GM19452 (cell line): Measurements from ENCODE around the gene WDR73.
"Not testable (repeated sequence)": the region's sequence is repeated elsewhere in the genome, so short reads cannot be mapped to it uniquely, and the experiment has no call there.

ENCODE experiments used
- ATAC-seq: cut with Tn5 transposase; IDR thresholded peaks from one replicate; pipeline ENCODE4 v1.9.1; 2021; ENCODE audit not compliant: unreplicated experiment

WDR73 gene

DNA sequence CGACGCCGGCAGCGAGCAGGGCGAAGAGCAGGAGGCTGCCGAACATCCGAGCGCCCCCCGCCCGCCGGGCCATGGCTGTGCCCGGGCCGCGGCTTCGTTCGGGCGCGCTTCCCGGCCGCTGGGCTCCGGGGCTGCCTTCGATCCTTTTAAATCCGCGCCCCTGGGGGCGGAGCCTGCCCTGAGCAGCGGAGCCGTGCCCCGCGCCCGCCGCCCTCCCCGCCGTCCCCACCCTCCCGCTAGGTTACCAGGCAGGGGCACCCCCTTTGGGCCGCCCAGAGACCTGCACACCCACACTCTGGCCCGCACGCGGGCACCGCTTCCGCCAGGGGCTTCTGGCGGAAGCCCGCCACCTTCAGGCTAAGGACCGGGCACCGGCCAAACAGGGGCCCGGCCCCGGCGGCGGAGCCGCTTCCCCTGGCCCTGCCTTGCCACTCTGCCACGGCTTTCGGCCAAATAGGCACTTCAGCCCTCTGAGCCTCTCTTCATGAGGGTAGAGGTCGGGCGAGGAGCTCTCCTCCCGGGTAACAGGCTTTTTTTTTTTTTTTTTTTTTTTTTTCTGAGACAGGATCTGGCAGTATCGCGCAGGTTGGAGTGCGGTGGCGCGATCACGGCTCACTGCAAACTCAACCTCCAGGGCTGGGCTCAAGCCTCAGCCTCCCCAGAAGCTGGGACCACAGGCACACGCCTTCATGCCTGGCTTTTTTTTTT lies 4.2 kb upstream of the WDR73 start, which contains the start of gene NMB:
Gene NMB (minus strand): TSS at position 120 of the 708 bp plus-strand sequence. CDS start 47 bp downstream, at position 73.
- peak; percentile 73 for ATAC-seq

DNA sequence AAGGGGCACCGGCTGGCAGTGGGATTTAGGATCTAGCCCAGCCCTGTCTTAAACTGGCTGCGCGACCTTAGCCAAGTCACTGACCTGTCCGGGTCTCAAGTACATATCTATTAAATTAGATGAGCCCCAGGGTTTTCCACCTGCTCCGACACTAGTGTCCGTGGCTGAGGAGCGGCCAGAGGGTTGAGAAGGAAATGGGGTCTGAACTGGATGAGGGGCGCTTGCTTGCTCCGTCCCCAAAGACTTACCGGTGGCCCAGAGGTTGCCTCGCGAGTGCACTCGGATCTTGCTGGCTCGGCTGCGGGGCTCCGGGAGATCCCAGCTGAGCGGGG lies 3.6 kb upstream of the WDR73 start:
- ATAC-seq, result no peak

DNA sequence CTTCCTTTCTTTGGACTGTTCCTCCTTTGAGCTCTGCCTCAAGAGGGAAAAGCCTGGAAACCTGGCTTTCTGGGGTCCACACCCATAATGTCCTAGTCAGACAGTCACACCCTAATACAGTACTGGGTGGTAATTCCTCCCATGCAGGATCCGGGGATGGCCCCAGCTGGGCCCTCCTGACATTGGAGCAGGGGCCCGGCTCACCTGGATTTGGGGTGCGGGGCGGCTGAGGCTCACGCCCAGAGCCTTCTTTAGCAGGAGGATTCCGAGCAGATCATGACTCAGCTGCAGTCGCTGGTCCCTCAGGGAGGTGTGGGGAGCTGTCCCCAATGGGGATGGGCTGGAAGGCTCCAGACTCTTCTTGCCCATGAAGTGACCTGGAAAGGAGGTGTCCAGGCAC lies 2.9 kb upstream of the WDR73 start:
- ATAC-seq, result no peak

DNA sequence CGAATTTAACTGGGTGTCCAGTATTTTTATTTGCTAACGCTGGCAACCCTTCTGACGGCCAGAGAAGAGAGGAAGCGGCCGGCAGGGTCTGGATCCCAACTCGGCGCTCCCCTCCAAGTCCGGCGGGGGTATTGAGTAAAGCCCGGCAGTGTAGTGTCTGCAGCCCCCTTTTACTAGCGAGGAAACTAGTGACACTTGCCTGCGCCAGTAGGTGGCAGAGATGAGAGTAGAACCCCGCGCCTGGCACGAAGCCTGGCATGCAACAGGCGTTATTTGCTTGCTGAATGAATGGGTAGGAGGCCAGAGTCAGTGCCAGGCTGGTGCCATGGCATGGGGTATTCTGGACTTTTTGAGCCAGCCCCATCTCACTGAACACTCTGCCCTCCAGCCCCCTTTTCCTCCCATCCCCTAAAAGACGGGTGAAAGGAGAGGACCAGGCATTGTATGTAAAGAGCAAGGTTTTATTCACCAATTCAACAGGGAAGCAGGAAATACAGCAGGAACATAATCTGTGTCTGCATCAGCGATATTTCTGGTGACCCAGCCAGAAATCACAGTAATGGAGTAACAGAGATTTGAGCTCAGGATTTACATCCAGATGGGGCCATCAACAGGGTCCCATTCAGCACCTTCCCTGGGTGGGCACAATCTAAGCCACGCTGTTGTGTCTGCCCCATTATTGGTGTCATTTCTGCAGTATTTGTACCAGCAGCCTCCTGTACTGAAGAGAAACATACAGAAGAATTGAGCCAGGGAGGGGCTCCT lies 788 bp upstream of the WDR73 start:
- ATAC-seq, result peak; percentile 27

DNA sequence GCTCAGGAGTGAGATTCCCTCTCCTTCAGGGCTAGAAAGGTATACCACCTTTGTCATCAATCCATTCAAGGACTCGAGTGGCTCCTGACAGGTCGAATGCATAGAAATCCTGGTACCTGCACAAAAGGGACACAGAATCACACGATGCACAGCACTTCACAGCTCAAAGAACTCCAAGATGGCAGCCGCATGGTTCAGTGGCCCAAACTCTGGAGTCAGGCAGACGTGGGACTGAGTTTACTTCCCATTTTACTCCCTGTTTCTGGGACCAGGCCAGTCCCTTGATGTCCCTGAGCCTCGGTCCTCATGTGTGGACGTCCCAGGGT lies 536 bp downstream of the WDR73 start:
- ATAC-seq, result no peak

DNA sequence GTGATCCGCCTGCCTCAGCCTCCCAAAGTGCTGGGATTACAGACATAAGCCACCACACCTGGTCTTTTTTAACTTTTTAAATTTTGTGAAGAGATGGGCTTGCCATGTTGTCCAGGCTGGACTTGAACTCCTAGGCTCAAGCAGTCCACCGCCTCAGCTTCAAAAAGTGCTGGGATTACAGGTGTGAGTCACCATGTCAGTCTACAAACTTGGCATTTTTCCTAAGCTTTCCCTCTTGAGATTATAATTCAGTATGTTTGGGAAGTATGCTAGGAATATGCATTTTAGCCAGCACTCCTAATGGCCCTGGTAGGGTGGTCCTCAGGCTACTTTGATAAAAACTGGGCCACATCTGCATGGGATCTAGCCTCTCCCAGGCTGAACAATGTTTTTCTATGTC lies 4.4 kb downstream of the WDR73 start:
- no peak for ATAC-seq

DNA sequence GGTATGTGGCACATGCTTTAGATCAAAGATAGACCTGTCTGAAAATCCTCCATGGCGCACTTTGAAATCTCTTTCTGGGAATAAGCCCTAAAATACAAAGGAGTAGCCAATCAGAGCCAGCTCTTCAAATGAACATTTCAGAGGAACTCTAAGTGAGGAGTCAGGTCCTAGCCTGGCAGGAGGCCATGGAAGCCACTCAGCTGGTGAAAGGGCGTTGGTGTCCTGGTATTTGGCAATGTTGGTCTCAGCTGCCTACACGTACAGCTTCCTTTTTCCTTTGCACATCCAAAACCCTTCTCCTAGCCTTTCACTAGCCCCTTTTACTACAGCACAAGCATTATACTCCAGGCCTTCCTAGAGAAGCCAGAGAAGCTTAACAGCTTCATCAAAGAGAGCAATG lies 5.5 kb downstream of the WDR73 start:
- ATAC-seq, result no peak

DNA sequence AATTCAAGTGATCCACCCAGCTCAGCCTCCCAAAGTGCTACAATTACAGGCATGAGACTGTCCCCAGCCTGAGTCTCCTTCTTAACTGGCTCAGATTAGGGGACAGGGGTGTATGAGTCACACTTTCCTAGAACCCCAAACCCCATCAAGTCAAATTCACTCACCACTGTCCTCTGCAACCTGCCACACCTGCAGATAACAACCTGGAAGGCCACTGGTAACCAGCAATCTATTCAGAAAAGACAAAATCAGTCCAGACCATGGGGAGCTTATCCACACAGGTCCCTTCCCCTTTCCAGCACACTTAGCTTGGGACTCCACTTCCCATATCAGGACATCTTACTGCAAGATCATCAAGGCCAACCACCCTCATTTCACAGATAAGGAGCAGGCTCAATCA lies 6.4 kb downstream of the WDR73 start:
- ATAC-seq, result no peak

DNA sequence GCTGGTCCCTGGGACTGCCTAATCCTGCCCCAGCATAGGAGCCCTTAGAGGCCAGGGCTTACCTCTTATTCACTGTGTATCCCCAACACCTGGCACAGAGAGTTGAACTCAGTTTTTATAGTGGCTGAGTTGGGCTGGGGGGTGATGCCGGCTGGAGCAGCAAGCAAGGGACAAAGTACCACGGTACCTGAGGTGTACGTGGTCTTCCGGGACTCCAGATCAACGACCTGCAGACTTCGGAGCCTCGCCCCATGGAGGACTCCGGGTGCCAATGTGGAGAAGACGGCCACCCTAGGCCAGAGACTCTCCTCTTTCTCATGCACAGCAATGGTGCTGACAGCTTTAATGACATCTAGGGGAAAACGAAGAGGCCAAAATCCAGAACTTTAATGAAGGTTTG lies 8.1 kb downstream of the WDR73 start:
- no peak for ATAC-seq

DNA sequence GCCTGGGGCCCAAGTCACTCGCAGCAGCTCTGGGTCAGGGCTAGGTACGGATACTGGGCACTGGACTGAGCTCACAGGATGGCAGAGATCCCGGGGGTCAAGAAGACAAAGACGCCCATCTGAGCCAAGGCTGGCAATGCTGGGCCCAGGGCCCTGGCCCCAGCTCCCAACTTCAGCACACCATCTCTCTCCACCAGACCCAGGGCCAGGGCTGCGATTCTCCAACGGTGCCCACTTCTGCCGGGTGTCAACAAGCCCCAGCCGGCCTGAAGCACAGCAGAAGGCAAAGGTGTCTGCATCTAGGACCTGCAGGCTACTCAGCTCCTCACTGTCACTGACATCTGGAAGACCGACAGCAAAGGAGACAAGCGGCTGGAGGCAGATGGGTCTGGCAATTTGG lies 8.6 kb downstream of the WDR73 start:
- no peak for ATAC-seq

DNA sequence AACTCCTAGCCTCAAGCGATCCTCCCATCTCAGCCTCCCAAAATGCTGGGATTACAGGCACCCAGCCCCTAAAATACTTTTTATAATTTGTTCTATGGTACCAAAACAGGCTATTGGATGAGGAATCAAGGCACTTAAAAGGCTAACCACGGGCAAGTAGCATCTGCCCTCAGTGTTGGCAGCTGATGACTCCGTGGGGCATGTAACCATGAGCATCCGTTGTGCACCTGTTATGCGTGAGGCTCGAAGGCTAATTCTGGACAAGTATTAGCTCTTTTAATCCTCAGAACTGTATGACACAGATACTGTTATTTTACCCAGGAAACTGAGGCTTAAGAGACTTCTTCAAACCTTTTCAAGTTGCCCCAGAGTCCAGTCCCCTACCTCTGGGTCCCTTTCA lies 10.2 kb downstream of the WDR73 start:
- ATAC-seq, result no peak

DNA sequence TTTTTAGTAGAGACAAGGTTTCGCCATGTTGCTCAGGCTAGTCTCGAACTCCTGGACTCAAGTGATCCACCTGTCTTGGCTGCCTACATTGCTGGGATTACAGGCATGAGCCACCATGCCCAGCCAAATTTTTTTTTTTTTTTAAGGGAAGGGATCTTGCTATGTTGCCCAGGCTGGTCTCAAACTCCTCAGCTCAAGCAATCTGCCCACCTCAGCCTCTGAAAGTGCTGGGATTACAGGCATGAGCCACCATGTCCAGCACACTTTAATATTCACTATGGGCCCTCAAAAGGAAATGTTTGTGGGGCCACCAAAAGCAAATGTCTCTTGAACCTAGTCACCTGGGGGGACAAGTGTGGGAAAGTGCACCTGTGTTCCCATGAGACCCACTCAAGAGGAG lies 11.4 kb downstream of the WDR73 start:
- not testable (repeated sequence) for ATAC-seq

DNA sequence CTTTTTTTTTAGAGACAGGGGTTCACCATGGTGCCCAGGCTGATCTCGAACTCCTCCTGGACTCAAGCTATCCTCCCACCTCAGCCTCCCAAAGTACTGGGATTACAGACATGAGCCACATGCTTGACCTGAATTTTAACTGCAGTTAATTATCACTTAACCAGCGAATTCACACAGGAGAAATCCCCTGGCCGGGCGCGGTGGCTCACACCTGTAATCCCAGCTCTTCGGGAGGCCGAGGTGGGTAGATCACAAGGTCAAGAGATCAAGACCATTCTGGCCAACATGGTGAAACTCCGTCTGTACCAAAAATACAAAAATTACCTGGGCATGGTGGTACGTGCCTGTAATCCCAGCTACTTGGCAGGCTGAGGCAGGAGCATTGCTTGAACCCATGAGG lies 12.2 kb downstream of the WDR73 start:
- ATAC-seq, result not testable (repeated sequence)

DNA sequence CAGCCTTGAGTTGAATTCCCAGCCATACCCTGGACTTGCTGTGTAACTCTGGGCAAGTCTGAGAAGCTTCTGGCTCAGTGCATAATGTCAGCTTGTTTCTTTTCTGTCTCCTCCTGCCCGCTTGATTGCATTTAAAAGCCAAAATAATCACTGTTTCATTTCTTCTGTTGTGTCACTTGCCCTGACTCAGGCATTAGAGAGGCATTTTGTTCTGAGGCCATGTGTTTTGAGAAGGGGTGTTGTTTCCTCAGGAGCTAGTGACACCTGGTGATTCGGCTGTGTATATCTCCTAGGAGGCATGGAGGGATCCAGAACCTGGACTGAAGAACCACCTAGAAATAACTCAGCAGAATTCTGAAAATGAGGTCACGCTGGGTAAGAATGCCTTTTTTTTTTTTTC lies 16.0 kb downstream of the WDR73 start:
- ATAC-seq, result no peak

DNA sequence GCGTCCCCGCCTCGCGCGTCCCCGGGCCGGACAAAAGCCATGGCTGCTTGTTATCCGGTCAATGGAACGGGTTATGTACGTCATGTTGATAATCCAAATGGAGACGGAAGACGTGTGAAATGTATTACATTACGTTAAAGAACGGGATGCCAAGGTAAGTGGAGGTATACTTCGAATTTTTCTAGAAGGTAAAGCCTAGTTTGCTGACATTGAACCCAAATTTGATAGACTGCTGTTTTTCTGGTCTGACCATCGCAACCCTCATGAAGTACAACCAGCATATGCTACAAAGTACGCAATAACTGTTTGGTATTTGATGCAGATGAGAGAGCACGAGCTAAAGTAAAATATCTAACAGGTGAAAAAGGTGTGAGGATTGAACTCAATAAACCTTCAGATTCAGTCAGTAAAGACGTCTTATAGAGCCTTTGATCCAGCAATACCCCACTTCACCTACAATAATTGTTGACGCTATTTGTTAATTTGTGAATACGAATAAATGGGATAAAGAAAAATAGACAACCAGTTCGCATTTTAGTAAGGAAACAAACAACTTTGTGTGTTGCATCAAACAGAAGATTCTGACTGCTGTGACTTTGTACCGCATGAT lies 19.8 kb downstream of the WDR73 start:
- ATAC-seq, result no peak

DNA sequence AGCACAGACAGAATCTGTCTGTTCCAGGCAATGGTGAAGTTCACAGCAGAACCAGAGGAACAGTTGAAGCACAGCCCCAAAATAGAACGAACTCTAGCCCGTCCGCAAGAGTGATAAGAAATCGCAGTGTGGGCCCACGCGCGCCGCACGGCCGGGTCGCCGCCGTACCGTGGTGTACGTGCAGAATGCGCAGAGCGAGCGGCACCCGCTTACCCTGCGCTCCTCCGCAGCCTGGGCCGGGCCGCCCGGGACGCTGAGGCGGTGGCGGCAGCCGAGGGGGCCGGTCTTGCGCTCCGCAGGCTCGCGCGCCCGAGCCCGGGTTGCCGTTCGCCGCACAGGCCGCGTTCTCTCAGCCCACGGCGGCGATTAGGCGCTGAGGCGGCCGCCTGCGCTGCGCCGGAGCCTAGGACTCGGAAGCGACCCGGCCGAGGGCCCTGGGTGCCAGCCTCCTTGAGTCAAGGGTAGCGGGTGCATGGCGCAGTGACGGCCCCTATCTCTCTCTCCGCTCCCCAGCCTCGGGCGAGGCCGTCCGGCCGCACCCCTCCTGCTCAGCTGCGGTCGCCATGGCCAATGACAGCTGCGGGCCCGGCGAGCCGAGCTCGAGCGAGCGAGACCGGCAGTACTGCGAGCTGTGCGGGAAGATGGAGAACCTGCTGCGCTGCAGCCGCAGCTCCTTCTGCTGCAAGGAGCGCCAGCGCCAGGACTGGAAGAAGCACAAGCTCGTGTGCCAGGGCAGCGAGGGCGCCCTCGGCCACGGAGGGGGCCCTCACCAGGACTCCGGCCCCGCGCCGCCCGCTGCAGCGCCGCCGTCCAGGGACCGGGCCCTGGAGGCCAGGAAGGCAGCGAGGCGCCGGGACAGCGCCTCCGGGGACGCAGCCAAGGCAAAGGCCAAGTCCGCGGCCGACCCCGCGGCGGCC lies 20.5 kb downstream of the WDR73 start:
- peak; percentile 52 for ATAC-seq

DNA sequence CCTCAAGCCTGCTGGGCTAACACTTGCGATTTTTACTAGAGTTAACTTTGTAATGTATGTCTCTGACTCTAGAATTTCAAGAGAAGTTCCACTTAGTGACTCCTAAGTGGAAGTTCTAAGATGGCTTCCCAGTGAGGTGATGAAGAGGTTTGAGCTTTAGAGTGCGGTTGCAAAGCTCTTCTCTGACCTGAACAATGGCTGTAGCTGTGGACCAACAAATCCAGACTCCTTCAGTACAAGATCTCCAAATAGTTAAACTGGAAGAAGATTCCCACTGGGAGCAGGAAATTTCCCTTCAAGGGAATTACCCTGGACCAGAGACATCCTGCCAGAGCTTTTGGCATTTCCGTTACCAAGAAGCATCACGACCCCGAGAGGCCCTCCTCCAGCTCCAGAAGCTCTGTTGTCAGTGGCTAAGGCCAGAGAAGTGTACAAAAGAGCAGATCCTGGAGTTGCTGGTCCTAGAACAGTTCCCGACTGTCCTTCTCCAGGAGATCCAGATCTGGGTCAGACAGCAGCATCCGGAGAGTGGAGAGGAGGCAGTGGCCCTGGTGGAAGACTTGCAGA lies 22.3 kb downstream of the WDR73 start:
- ATAC-seq, result no peak

DNA sequence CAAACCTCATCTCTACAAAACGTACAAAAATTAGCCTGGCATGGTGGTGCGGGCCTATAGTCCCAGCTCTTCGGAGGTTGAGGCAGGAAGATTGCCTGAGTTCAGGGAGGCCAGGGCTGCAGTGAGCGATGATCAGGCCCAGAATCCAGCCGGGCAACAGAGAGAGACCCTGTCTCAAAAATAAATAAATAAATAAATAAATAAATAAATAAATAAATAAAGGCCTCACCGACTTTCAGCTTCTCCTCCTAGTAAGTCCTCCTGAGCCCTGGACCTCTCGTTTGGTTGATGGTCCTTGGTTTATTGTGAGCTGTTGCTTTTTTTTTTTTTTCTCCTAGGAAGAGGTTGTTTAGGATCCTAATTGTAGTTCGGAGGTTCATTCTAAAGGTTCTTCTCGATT lies 25.1 kb downstream of the WDR73 start:
- ATAC-seq, result no peak

DNA sequence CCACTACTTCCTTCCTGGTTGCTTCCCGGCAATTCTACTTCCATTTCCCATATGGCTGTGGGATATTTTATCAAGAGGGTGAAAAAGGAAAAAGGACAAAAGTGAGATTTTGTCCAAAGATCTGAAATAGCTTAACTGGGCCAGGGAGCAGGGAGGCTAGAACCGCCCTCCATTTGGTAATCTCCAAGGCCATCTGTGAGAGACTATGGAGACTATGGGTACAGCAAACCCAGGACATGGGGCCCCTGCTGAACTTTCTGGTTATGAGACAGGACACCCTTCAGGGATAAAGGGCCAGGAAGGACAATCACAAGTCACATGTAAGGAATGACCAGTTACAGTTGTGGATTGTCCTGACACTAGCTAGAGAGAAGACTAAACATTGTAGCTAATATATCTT lies 29.0 kb downstream of the WDR73 start:
- no peak for ATAC-seq

DNA sequence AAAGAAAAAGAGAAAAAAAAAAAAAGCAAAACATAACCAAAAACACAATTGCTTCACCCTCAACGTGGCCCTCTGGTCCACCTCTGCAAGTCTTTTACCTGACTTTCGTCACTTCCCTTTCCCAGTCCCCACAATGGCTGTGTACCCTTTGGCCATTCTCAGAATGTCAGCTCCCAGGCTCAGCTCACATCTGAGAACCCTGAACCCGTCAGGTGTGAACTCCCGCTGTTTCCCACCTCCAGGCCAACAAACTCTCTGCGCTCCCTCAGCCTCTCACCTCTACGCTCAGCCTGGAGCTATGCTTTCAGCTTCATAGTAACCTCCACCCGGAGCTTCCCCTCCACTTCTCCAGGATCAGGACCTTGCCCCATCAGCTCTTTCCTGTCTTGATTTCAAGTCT lies 29.7 kb downstream of the WDR73 start:
- no peak for ATAC-seq

DNA sequence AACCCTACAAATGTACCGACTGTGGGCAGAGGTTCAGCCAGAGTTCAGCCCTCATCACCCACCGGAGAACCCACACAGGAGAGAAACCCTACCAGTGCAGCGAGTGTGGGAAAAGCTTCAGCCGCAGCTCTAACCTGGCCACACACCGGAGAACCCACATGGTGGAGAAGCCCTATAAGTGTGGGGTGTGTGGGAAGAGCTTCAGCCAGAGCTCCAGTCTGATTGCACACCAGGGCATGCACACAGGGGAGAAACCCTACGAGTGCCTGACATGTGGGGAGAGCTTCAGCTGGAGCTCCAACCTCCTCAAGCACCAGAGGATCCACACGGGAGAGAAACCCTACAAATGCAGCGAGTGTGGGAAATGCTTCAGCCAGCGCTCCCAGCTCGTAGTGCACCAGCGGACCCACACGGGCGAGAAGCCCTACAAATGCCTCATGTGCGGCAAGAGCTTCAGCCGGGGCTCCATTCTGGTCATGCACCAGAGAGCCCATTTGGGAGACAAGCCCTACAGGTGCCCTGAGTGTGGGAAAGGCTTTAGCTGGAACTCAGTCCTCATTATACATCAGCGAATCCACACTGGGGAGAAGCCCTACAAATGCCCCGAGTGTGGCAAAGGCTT lies 32.6 kb downstream of the WDR73 start:
- no peak for ATAC-seq
